ENCODE results near the gene RAD51AP1. TPM values are rescaled to one million over a fixed set of nuclear protein-coding genes. Genes with fewer than 3 reads are reported as not detected.
A peak's percentile ranks its signal among the peaks of the same experiment; 100 is the strongest.

RAD51AP1 gene
- polyA plus RNA-seq, 1 donor from 2014 or later, result 8.0 TPM

- Mint-ChIP-seq H3K27ac (no peak overlapping the region), H3K36me3 (no peaks in the 10 kb centered on the region), H3K27me3 (no peaks in the 10 kb centered on the region), H3K4me3 (no peak overlapping the region), H3K9me3 (no peaks in the 10 kb centered on the region), H3K4me1 (peaks cover 7 to 11% (median 9%) of the 10 kb centered on the region in 3 donors)
Measured at GRCh38 chr12:4530982-4531586, 7.6 kb upstream of the RAD51AP1 start.

- peak overlapping the region in 1 of 4 donors; percentile 55 for H3K4me3 Mint-ChIP-seq
- H3K9me3 Mint-ChIP-seq, result no peaks in the 10 kb centered on the region
- peak overlapping the region in 2 of 3 donors; percentile 13 to 81 for H3K27ac Mint-ChIP-seq
- H3K4me1 Mint-ChIP-seq, result peaks cover 24 to 35% (median 34%) of the 10 kb centered on the region in 3 donors
- H3K27me3 Mint-ChIP-seq, result no peaks in the 10 kb centered on the region
- H3K36me3 Mint-ChIP-seq, result no peaks in the 10 kb centered on the region
Measured at GRCh38 chr12:4535092-4535491, 3.6 kb upstream of the RAD51AP1 start.

GRCh38 chr12:4535871-4536270 lies 2.8 kb upstream of the RAD51AP1 start:
- Mint-ChIP-seq H3K4me3 (peak overlapping the region in 2 of 4 donors; percentile 60 to 97), H3K27me3 (no peaks in the 10 kb centered on the region), H3K9me3 (no peaks in the 10 kb centered on the region), H3K4me1 (peaks cover 24 to 35% (median 34%) of the 10 kb centered on the region in 3 donors), H3K36me3 (no peaks in the 10 kb centered on the region), H3K27ac (peak overlapping the region in 2 of 3 donors; percentile 31 to 99)

GRCh38 chr12:4539167-4539870 lies 629 bp downstream of the RAD51AP1 start:
- Mint-ChIP-seq H3K9me3 (no peaks in the 10 kb centered on the region), H3K27me3 (no peaks in the 10 kb centered on the region), H3K36me3 (no peaks in the 10 kb centered on the region), H3K27ac (peak overlapping the region in 2 of 3 donors; percentile 99 to 100), H3K4me1 (peaks cover 24 to 35% (median 34%) of the 10 kb centered on the region in 3 donors), H3K4me3 (peak overlapping the region; percentile 90 to 98 (median 98))

- no peaks in the 10 kb centered on the region for H3K27me3 Mint-ChIP-seq
- H3K4me3 Mint-ChIP-seq, result peak overlapping the region in 2 of 4 donors; percentile 97 to 98
- peaks cover 26 to 36% (median 34%) of the 10 kb centered on the region in 3 donors for H3K4me1 Mint-ChIP-seq
- no peaks in the 10 kb centered on the region for H3K36me3 Mint-ChIP-seq
- H3K9me3 Mint-ChIP-seq, result no peaks in the 10 kb centered on the region
- H3K27ac Mint-ChIP-seq, result peak overlapping the region in 1 of 3 donors; percentile 3
Measured at GRCh38 chr12:4540170-4540569, 1.5 kb downstream of the RAD51AP1 start.

GRCh38 chr12:4540638-4541037 lies 1.9 kb downstream of the RAD51AP1 start:
- H3K27me3 Mint-ChIP-seq, result no peaks in the 10 kb centered on the region

GRCh38 chr12:4545195-4545594 lies 6.5 kb downstream of the RAD51AP1 start:
- peak overlapping the region in 2 of 4 donors; percentile 0 to 54 for H3K4me3 Mint-ChIP-seq
- H3K4me1 Mint-ChIP-seq, result peaks cover 6 to 13% (median 11%) of the 10 kb centered on the region in 3 donors
- H3K27ac Mint-ChIP-seq, result peak overlapping the region in 2 of 3 donors; percentile 2 to 75
- H3K36me3 Mint-ChIP-seq, result no peaks in the 10 kb centered on the region
- no peaks in the 10 kb centered on the region for H3K9me3 Mint-ChIP-seq
- no peaks in the 10 kb centered on the region for H3K27me3 Mint-ChIP-seq

More at GRCh38 chr12:4540638-4541037, 1.9 kb downstream of the RAD51AP1 start:
- H3K4me1 Mint-ChIP-seq, result peaks cover 25 to 37% (median 33%) of the 10 kb centered on the region in 3 donors
- no peak overlapping the region for H3K27ac Mint-ChIP-seq
- no peaks in the 10 kb centered on the region for H3K36me3 Mint-ChIP-seq
- no peak overlapping the region for H3K4me3 Mint-ChIP-seq
- no peaks in the 10 kb centered on the region for H3K9me3 Mint-ChIP-seq

- no peaks in the 10 kb centered on the region for H3K36me3 Mint-ChIP-seq
- H3K27me3 Mint-ChIP-seq, result no peaks in the 10 kb centered on the region
- no peak overlapping the region for H3K4me3 Mint-ChIP-seq
- no peaks in the 10 kb centered on the region for H3K9me3 Mint-ChIP-seq
- H3K4me1 Mint-ChIP-seq, result peaks cover 0 to 2% (median 0%) of the 10 kb centered on the region in 3 donors
- H3K27ac Mint-ChIP-seq, result no peak overlapping the region
Measured at GRCh38 chr12:4552191-4552590, 13.5 kb downstream of the RAD51AP1 start.

- peaks cover 0 to 2% (median 0%) of the 10 kb centered on the region in 3 donors for H3K4me1 Mint-ChIP-seq
- no peak overlapping the region for H3K27ac Mint-ChIP-seq
- H3K36me3 Mint-ChIP-seq, result no peaks in the 10 kb centered on the region
- no peaks in the 10 kb centered on the region for H3K27me3 Mint-ChIP-seq
- no peak overlapping the region for H3K4me3 Mint-ChIP-seq
- no peaks in the 10 kb centered on the region for H3K9me3 Mint-ChIP-seq
Measured at GRCh38 chr12:4553943-4554342, 15.3 kb downstream of the RAD51AP1 start.

- no peaks in the 10 kb centered on the region for H3K27me3 Mint-ChIP-seq
- peaks cover 0 to 2% (median 1%) of the 10 kb centered on the region in 3 donors for H3K4me1 Mint-ChIP-seq
- no peaks in the 10 kb centered on the region for H3K9me3 Mint-ChIP-seq
- H3K36me3 Mint-ChIP-seq, result peaks cover 2% of the 10 kb centered on the region
- H3K27ac Mint-ChIP-seq, result peak overlapping the region in 1 of 3 donors; percentile 60
- H3K4me3 Mint-ChIP-seq, result no peak overlapping the region
Measured at GRCh38 chr12:4555804-4556203, 17.1 kb downstream of the RAD51AP1 start.

- Mint-ChIP-seq H3K9me3 (no peaks in the 10 kb centered on the region), H3K27me3 (no peaks in the 10 kb centered on the region), H3K27ac (no peak overlapping the region), H3K4me3 (no peak overlapping the region), H3K4me1 (peaks cover 0 to 2% (median 1%) of the 10 kb centered on the region in 3 donors), H3K36me3 (peaks cover 2% of the 10 kb centered on the region)
Measured at GRCh38 chr12:4556735-4557530, 18.2 kb downstream of the RAD51AP1 start.

- peaks cover 2% of the 10 kb centered on the region for H3K27me3 Mint-ChIP-seq
- no peak overlapping the region for H3K27ac Mint-ChIP-seq
- peaks cover 2% of the 10 kb centered on the region for H3K36me3 Mint-ChIP-seq
- H3K4me3 Mint-ChIP-seq, result no peak overlapping the region
- peaks cover 0 to 5% (median 1%) of the 10 kb centered on the region in 3 donors for H3K4me1 Mint-ChIP-seq
- no peaks in the 10 kb centered on the region for H3K9me3 Mint-ChIP-seq
Measured at GRCh38 chr12:4557586-4557985, 18.9 kb downstream of the RAD51AP1 start.

- peaks cover 2% of the 10 kb centered on the region for H3K27me3 Mint-ChIP-seq
- H3K9me3 Mint-ChIP-seq, result no peaks in the 10 kb centered on the region
- H3K36me3 Mint-ChIP-seq, result peaks cover 2% of the 10 kb centered on the region
- H3K4me3 Mint-ChIP-seq, result no peak overlapping the region
- no peak overlapping the region for H3K27ac Mint-ChIP-seq
- H3K4me1 Mint-ChIP-seq, result peaks cover 0 to 5% (median 1%) of the 10 kb centered on the region in 3 donors
Measured at GRCh38 chr12:4558171-4558570, 19.5 kb downstream of the RAD51AP1 start.

- H3K27ac Mint-ChIP-seq, result no peak within 1 kb of the TSS
- peaks cover 2% of the 10 kb centered on the region for H3K36me3 Mint-ChIP-seq
- H3K9me3 Mint-ChIP-seq, result no peaks in the 10 kb centered on the region
- peaks cover 21 to 27% (median 22%) of the 10 kb centered on the region in 3 donors for H3K4me1 Mint-ChIP-seq
- H3K27me3 Mint-ChIP-seq, result peaks cover 2% of the 10 kb centered on the region
- peak within 1 kb of the TSS; percentile 22 to 80 (median 44) for H3K4me3 Mint-ChIP-seq
Measured at GRCh38 chr12:4562034-4562657, 23.5 kb downstream of the RAD51AP1 start, which contains the start of gene DYRK4. DYRK4 (plus strand) TSS chr12:4562208; CDS start chr12:4562246, 38 bp downstream.

Measured in IgD-negative memory B cell (primary cell).